NCI-H1105 treated with DMSO at 0.1 percent for 48 hours (cell line): ENCODE measurements around the gene SLC16A9.

Source experiments
- DNase-seq: peaks from one replicate; lab custom pipeline; 2025; lab: John Stamatoyannopoulos, UW

SLC16A9 gene

GRCh38 chr10:59718257-59718656 lies 8.6 kb upstream of the SLC16A9 start:
- DNase-seq = no peak

GRCh38 chr10:59713196-59713821 lies 3.7 kb upstream of the SLC16A9 start:
- no peak for DNase-seq

GRCh38 chr10:59711871-59712494 lies 2.3 kb upstream of the SLC16A9 start:
- DNase-seq = no peak

GRCh38 chr10:59708816-59709394 lies 745 bp downstream of the SLC16A9 start:
- peak; percentile 25 for DNase-seq

- DNase-seq = no peak
Measured at GRCh38 chr10:59706851-59707797, 2.5 kb downstream of the SLC16A9 start.

- no peak for DNase-seq
Measured at GRCh38 chr10:59705931-59706330, 3.7 kb downstream of the SLC16A9 start.

GRCh38 chr10:59704630-59705029 lies 5.0 kb downstream of the SLC16A9 start:
- DNase-seq = no peak

- no peak for DNase-seq
Measured at GRCh38 chr10:59702347-59702746, 7.3 kb downstream of the SLC16A9 start.

GRCh38 chr10:59700709-59701108 lies 8.9 kb downstream of the SLC16A9 start:
- no peak for DNase-seq

GRCh38 chr10:59698326-59698725 lies 11.3 kb downstream of the SLC16A9 start:
- no peak for DNase-seq

GRCh38 chr10:59695637-59696036 lies 14.0 kb downstream of the SLC16A9 start:
- DNase-seq = no peak

GRCh38 chr10:59694936-59695335 lies 14.7 kb downstream of the SLC16A9 start:
- no peak for DNase-seq

- DNase-seq = no peak
Measured at GRCh38 chr10:59692113-59692512, 17.5 kb downstream of the SLC16A9 start.

- no peak for DNase-seq
Measured at GRCh38 chr10:59688921-59689351, 20.7 kb downstream of the SLC16A9 start.

GRCh38 chr10:59687657-59688056 lies 22.0 kb downstream of the SLC16A9 start:
- no peak for DNase-seq

- no peak for DNase-seq
Measured at GRCh38 chr10:59684006-59684405, 25.6 kb downstream of the SLC16A9 start.

- no peak for DNase-seq
Measured at GRCh38 chr10:59682986-59683937, 26.4 kb downstream of the SLC16A9 start.

- no peak for DNase-seq
Measured at GRCh38 chr10:59680199-59680598, 29.5 kb downstream of the SLC16A9 start.

- no peak for DNase-seq
Measured at GRCh38 chr10:59678884-59679301, 30.8 kb downstream of the SLC16A9 start.

GRCh38 chr10:59677253-59677831 lies 32.3 kb downstream of the SLC16A9 start:
- no peak for DNase-seq

GRCh38 chr10:59675812-59676211 lies 33.8 kb downstream of the SLC16A9 start:
- DNase-seq = no peak
